Dedifferentiated amniotic fluid mesenchymal stem cell (primary cell): ENCODE results near the gene HIVEP2.

Experiments used
- DNase-seq: peaks from one replicate; pipeline ENCODE4 v3.0.0-alpha.2; 2016; ENCODE audit errors: extremely low spot score

Gene HIVEP2

GRCh38 chr6:142893088-142893487 lies 51.9 kb downstream of the HIVEP2 start:
- DNase-seq: no peak

GRCh38 chr6:142892254-142893021 lies 52.5 kb downstream of the HIVEP2 start:
- no peak for DNase-seq

- DNase-seq: no peak
These were observed 53.5 kb downstream of the HIVEP2 start for GRCh38 chr6:142891454-142891853.

DNA sequence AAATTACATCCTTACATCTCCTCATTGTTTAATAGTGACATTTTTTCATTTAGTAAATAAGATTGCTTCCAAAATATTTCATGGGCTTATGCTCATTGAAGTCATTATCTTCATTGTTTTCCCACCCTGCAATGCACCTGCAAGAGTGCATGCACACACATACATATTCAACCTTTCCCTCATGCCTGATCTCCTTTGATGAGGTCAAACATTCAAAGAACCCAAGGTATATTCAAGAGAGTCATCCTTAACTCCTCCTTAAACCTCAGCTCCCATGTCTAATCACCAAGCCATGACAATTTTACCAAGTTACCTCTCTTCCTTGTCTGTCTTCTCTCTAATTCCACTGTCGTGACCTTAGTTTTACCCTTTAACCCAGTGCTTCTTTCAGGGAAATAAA lies 56.5 kb downstream of the HIVEP2 start:
- no peak for DNase-seq

DNA sequence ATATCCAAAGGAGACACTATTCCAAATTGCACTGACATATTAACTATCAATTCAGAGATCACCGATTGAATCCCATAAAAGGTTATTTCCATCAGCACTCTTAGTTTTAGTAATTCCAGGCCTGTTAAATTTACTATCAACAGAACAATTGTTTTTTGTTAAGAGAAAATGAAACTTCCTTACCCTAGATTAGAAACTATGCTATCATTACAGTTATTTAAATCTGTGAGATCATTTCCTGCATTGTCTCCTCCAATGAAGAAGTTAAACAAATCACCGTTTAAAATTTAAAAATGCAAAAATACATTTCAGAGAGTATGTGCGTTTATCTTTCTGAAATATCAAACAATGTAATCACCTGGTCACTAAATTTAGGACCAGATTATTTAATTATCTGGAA lies 57.5 kb downstream of the HIVEP2 start:
- no peak for DNase-seq

DNA sequence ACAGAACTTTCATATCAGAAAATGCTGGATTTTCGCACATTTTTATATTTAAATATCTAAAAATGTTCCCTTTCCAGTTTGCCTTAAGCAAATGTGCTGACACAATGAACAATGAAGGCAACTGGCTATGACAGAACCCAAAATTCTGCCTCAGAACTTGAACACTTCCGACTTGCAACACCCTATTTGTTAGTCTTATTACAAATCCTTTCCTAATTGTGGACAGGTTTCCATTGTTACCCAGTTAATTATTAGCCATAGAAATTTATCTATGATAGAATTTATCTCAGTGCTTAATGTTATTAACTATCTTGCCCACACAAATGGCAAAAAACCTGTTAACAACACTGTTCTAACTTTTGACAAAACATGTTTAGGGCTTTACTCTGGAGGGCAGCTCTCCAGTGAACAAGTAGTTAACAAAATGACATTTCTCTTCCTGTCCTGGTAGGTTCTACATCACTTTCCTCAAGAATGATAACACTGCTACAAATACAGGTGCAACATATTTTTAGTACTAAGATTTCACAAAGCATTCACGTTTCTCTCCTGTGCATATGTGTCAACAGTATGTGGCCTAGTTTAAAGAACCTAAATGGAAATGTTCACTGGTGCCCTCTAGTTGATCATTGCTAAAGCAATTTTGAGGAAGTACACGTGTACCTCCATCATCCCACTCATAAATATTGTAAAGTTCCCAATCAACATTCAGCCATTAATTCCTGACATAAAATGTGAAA lies 58.4 kb downstream of the HIVEP2 start:
- peak; percentile 27 for DNase-seq

GRCh38 chr6:142885182-142885867 lies 59.7 kb downstream of the HIVEP2 start:
- peak; percentile 74 for DNase-seq

- DNase-seq: no peak
These were observed 60.6 kb downstream of the HIVEP2 start for GRCh38 chr6:142884214-142885035.

- peak; percentile 68 for DNase-seq
These were observed 62.0 kb downstream of the HIVEP2 start for GRCh38 chr6:142883011-142883410.

GRCh38 chr6:142881761-142882160 lies 63.2 kb downstream of the HIVEP2 start:
- DNase-seq: no peak

- DNase-seq: no peak
These were observed 63.7 kb downstream of the HIVEP2 start for GRCh38 chr6:142881290-142881689.

DNA sequence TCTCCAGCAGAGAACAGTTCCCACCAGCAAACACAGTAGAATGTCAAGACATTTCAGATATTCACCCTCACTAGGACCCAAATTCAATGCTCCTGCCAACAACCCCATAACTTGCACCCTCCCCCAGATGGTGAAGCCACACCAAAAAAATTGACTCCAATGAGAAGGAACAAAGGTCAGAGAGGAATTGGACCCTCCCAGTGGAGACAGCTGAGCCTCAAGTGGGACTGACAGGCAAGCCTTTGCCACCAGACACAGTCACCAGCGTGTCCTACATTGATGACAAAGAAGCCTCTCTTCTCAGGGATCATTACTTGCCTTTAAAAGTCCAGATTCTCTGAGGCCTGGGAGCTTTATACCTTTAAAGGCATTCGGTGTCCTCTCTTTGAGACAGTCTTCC lies 64.8 kb downstream of the HIVEP2 start:
- no peak for DNase-seq

GRCh38 chr6:142879527-142879926 lies 65.4 kb downstream of the HIVEP2 start:
- no peak for DNase-seq

GRCh38 chr6:142879076-142879475 lies 65.9 kb downstream of the HIVEP2 start:
- no peak for DNase-seq

GRCh38 chr6:142878407-142878806 lies 66.6 kb downstream of the HIVEP2 start:
- no peak for DNase-seq

GRCh38 chr6:142874676-142875075 lies 70.3 kb downstream of the HIVEP2 start:
- no peak for DNase-seq

- DNase-seq: no peak
These were observed 72.6 kb downstream of the HIVEP2 start for GRCh38 chr6:142872376-142872775.

- DNase-seq: peak; percentile 26
These were observed 73.1 kb downstream of the HIVEP2 start for GRCh38 chr6:142871910-142872331.

DNA sequence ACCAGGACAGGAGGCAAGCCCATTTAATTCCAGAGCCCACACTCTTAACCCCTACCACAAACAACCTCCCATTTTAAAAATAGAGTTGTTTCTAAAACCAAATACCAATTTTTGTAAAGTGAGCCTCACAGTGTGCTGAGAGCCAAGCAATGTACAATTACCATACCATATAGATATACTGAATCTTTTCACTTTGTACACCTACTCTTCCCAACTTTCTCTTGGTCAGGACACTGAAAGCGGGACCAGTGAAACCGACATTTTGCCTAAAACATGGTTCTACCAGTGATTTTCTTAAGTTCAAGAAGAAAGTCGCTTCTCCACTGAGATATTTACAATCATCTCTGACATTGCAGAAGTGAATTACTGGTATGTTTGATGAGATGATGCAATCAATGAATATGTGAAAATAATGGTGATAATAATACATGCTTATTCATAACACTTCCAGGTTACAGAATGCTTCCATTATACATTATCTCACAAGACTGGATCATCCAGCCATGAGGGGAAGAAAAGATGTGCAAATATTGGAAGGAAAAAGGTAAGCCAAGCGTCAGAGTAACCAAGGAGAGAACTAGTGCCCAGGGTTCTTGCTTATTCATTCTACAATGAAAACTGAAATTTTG lies 74.1 kb downstream of the HIVEP2 start:
- DNase-seq: no peak

DNA sequence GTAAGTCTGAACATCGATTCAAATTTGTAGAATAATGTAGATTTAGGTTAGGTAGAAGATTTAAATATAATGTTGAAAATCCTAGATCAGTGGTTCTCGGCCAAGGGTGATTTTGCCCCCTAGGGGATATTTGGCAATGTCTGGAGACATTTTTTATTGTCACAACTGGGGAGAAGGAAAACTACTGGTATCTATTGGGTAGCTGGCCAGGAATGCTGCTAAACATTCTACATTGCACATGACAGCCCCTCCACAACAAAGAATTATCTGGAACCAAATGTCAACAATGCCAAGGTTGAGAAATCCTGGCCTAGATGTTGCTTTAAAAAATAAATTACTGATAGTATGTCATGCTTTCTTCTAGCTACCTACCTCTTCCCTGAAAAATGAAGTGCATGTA lies 76.1 kb downstream of the HIVEP2 start:
- DNase-seq: no peak
